Inflammatory macrophage treated with lipopolysaccharide for 4 hours (primary cell): Measurements from ENCODE around the gene MYH14.
A peak's percentile ranks its signal among the peaks of the same experiment; 100 is the strongest.

ENCODE experiments used
- DNase-seq: peaks from one replicate; pipeline ENCODE4 v3.0.0-alpha.2; 2020

MYH14 gene

GRCh38 chr19:50264483-50265186 is 61.2 kb downstream of the MYH14 start:
- DNase-seq = peak; percentile 4

- DNase-seq = no peak
Measured at GRCh38 chr19:50266041-50266440, 62.6 kb downstream of the MYH14 start.

GRCh38 chr19:50266896-50267295 is 63.5 kb downstream of the MYH14 start:
- no peak for DNase-seq

GRCh38 chr19:50268041-50268440 is 64.6 kb downstream of the MYH14 start:
- DNase-seq = no peak

GRCh38 chr19:50268501-50268900 is 65.1 kb downstream of the MYH14 start:
- no peak for DNase-seq

- DNase-seq = no peak
Measured at GRCh38 chr19:50269653-50270052, 66.2 kb downstream of the MYH14 start.

GRCh38 chr19:50272263-50272897 is 69.0 kb downstream of the MYH14 start:
- DNase-seq = no peak

- no peak for DNase-seq
Measured at GRCh38 chr19:50273821-50274220, 70.4 kb downstream of the MYH14 start.

GRCh38 chr19:50275577-50276368 is 72.4 kb downstream of the MYH14 start:
- no peak for DNase-seq

- no peak for DNase-seq
Measured at GRCh38 chr19:50276370-50277063, 73.1 kb downstream of the MYH14 start.

GRCh38 chr19:50277966-50278580 is 74.7 kb downstream of the MYH14 start:
- no peak for DNase-seq

GRCh38 chr19:50280074-50280473 is 76.7 kb downstream of the MYH14 start:
- DNase-seq = no peak

GRCh38 chr19:50280983-50281382 is 77.6 kb downstream of the MYH14 start:
- no peak for DNase-seq

- DNase-seq = no peak
Measured at GRCh38 chr19:50281491-50281890, 78.1 kb downstream of the MYH14 start.

- no peak for DNase-seq
Measured at GRCh38 chr19:50285833-50286232, 82.4 kb downstream of the MYH14 start.

- DNase-seq = no peak
Measured at GRCh38 chr19:50286443-50286842, 83.0 kb downstream of the MYH14 start.

- no peak for DNase-seq
Measured at GRCh38 chr19:50287331-50287730, 83.9 kb downstream of the MYH14 start.

- DNase-seq = no peak
Measured at GRCh38 chr19:50288954-50289353, 85.5 kb downstream of the MYH14 start.

GRCh38 chr19:50290011-50290410 is 86.6 kb downstream of the MYH14 start:
- no peak for DNase-seq

GRCh38 chr19:50290775-50291174 is 87.4 kb downstream of the MYH14 start:
- no peak for DNase-seq

- no peak for DNase-seq
Measured at GRCh38 chr19:50292216-50292827, 88.9 kb downstream of the MYH14 start.

GRCh38 chr19:50293263-50294004 is 90.0 kb downstream of the MYH14 start:
- no peak for DNase-seq
